Natural killer cell (primary cell): Measurements from ENCODE around the gene CDH23. TPM values are rescaled to one million over a fixed set of nuclear protein-coding genes. Genes with fewer than 3 reads are reported as not detected.

Experiments
- ATAC-seq, 3 donors: fragments of 150-1000 bp in 2 of 3; fragments of 200-7000 bp in 1 of 3; cut with Tn5 transposase; 1 replicate in 1 of 3; 2 replicates in 2 of 3; pipeline ENCODE4 v1.10.0; 2021; ENCODE audit warnings: mild to moderate bottlenecking in 2 of 3, moderate library complexity in 2 of 3
- DNase-seq, 2 donors: peaks; one replicate each; pipeline versions ENCODE4 v3.0.0 to v3.0.0-alpha.2; 2013 to 2021; ENCODE audit warnings: mixed read lengths in 1 of 2
- H3K27ac ChIP-seq: one replicate; pipeline ENCODE4 v1.5.1; 2013; ENCODE audit warnings: mild to moderate bottlenecking, low read length
- H3K27me3 ChIP-seq: one replicate; pipeline ENCODE4 v1.6.1; 2013; ENCODE audit warnings: low read length; ENCODE audit not compliant: control insufficient read depth, insufficient read depth
- H3K36me3 ChIP-seq: one replicate; pipeline ENCODE4 v1.6.1; 2013; ENCODE audit warnings: low read length; ENCODE audit not compliant: control insufficient read depth, insufficient read depth
- H3K4me1 ChIP-seq: one replicate; pipeline ENCODE4 v1.6.1; 2013; ENCODE audit warnings: low read length; ENCODE audit not compliant: control insufficient read depth, insufficient read depth
- H3K4me3 ChIP-seq: one replicate; pipeline ENCODE4 v1.5.1; 2013; ENCODE audit warnings: low read length
- H3K9me3 ChIP-seq: one replicate; pipeline ENCODE4 v1.6.1; 2013; ENCODE audit warnings: low read length; ENCODE audit not compliant: control insufficient read depth, insufficient read depth
- H3K27ac Mint-ChIP-seq, 2 donors: one replicate each; pipeline ENCODE4 v1.8.0; 2022; ENCODE audit warnings: mild to moderate bottlenecking in 2 of 2, mixed read lengths in 2 of 2, moderate library complexity in 1 of 2
- H3K27me3 Mint-ChIP-seq, 2 donors: one replicate each; pipeline ENCODE4 v1.8.0; 2022; ENCODE audit warnings: low read depth in 2 of 2, mixed read lengths in 2 of 2
- H3K36me3 Mint-ChIP-seq: one replicate; pipeline ENCODE4 v1.8.0; 2022; ENCODE audit warnings: mixed read lengths
- H3K4me1 Mint-ChIP-seq, 2 donors: one replicate each; pipeline ENCODE4 v1.8.0; 2022; ENCODE audit warnings: mixed read lengths in 2 of 2
- H3K4me3 Mint-ChIP-seq: one replicate; pipeline ENCODE4 v1.8.0; 2022; ENCODE audit warnings: mild to moderate bottlenecking, moderate library complexity, mixed read lengths
- H3K9me3 Mint-ChIP-seq, 2 donors: one replicate each; pipeline ENCODE4 v1.8.0; 2022; ENCODE audit warnings: mixed read lengths in 2 of 2
- WGBS: methylation state at CpG from one replicate; pipeline ENCODE4 v1.1.7; 2013; ENCODE audit warnings: missing lambda C conversion rate; ENCODE audit not compliant: insufficient coverage; 5-methylcytosine and 5-hydroxymethylcytosine counted together
- intact Hi-C: fragments of 100-400 bp; cut with micrococcal nuclease; formaldehyde crosslinking; loops from one replicate; pipeline ENCODE4 v1.14.2; 2022
- total RNA-seq, 4 donors: library from RNA; stranded (reverse); fragments of 120-200 nt in 1 of 4; gene quantifications; one replicate each; pipeline versions ENCODE4 v1.2.3 to v1.2.4, GENCODE V29; 2013 to 2022
- TF ChIP-seq, protein P1 (sequence below): fragments of 200-600 bp; IDR thresholded peaks from one replicate; pipeline ENCODE4 v1.8.0; 2022; ENCODE audit warnings: antibody characterized with exemption

CDH23 gene
- total RNA-seq, 3 donors from 2014 or later (not counting 1 experiment from before 2014, with no cell fraction given) = 1.2 to 6.0 (median 4.3) TPM

DNA sequence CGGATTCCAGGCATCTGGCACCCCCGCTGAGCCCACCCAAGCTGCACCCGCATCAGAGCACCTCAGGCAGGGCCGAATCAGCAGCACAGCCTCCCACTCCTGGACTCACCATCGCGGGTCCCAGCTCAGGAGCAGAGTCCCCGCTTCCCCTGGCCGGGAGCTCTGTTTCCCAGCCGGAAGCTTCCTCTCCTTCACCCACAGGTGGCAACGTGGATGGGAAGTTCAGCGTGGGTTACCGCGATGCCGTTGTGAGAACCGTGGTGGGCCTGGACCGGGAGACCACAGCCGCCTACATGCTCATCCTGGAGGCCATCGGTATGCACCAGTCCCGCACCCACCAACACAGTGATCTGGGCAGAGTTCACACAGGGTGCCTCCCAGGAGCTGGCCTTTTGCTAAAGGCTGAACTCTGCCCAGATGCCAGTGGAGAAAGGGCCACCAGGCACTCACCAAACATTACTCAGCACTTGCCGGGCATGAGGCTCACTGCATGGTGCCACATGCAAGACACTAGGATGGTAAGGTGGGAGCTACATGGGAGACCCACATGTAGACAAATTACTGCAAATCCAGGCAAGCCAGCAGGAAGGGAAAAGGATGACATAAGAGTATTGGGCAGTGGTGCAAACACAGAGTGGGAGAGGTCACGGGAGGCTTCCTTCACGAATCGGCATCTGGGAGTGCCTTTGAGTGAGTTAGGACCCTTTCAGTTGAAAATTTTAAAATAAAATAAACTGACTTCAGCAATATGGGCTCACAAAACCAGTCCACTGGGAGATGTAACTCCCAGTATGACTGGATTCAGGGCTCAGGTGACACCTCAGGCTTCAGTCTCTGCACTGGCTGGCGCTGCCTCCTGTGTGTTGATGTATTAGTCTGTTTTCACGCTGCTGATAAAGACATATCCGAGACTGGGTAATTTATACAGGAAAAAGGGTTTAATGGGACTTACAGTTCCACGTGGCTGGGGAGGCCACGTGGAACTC lies 312.5 kb downstream of the CDH23 start:
- H3K36me3 Mint-ChIP-seq = no peaks in the 10 kb centered on the region
- Histone ChIP-seq H3K27ac (no peak overlapping the region), H3K4me1 (peaks cover 44% of the 10 kb centered on the region), H3K27me3 (no peaks in the 10 kb centered on the region), H3K36me3 (no peaks in the 10 kb centered on the region), H3K9me3 (no peaks in the 10 kb centered on the region), H3K4me3 (no peak overlapping the region)
- TF ChIP-seq, protein P1, sequence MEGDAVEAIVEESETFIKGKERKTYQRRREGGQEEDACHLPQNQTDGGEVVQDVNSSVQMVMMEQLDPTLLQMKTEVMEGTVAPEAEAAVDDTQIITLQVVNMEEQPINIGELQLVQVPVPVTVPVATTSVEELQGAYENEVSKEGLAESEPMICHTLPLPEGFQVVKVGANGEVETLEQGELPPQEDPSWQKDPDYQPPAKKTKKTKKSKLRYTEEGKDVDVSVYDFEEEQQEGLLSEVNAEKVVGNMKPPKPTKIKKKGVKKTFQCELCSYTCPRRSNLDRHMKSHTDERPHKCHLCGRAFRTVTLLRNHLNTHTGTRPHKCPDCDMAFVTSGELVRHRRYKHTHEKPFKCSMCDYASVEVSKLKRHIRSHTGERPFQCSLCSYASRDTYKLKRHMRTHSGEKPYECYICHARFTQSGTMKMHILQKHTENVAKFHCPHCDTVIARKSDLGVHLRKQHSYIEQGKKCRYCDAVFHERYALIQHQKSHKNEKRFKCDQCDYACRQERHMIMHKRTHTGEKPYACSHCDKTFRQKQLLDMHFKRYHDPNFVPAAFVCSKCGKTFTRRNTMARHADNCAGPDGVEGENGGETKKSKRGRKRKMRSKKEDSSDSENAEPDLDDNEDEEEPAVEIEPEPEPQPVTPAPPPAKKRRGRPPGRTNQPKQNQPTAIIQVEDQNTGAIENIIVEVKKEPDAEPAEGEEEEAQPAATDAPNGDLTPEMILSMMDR = no peak
- intact Hi-C loops = loop anchor here (1.0 to 5.0 kb wide), 3 partner anchors 45 to 392 kb away; partner anchors contain the start of gene SLC29A3
- H3K27me3 Mint-ChIP-seq = no peaks in the 10 kb centered on the region
- whole genome bisulfite sequencing = 79% methylated on average over 28 of the region's 28 CpGs
- no peak for ATAC-seq
- no peak for DNase-seq
- H3K4me3 Mint-ChIP-seq = no peak overlapping the region
- H3K9me3 Mint-ChIP-seq = no peaks in the 10 kb centered on the region
- H3K27ac Mint-ChIP-seq = peak overlapping the region in 1 of 2 donors; percentile 44
- peaks cover 17 to 32% of the 10 kb centered on the region in 2 donors for H3K4me1 Mint-ChIP-seq

DNA sequence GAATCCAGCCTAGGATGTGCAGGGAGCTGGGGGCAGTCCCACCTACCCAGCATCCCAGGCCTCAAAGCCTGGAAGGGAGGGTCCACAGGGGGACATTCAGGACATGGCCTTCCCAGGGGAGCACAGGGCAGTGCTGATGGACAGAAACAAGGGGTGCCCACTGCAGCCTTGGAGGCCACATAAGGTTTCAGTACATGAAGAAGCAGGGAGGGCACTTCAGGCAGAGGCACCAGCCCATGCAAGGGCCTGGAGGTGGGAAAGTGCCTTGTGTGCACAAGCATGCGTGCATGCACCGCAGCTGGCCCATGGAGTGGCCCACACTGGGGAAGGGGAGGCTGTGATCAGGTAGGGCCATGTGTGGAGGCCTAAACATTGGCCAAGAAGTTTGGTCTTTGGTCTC lies 313.8 kb downstream of the CDH23 start:
- H3K4me3 ChIP-seq = no peak overlapping the region
- intact Hi-C loops = no loop called here
- Mint-ChIP-seq H3K27ac (no peak overlapping the region), H3K27me3 (no peaks in the 10 kb centered on the region), H3K4me1 (peaks cover 20 to 43% of the 10 kb centered on the region in 2 donors), H3K9me3 (no peaks in the 10 kb centered on the region), H3K36me3 (no peaks in the 10 kb centered on the region), H3K4me3 (no peak overlapping the region)
- TF ChIP-seq, protein P1 = no peak
- no peak overlapping the region for H3K27ac ChIP-seq
- WGBS = 100% methylated on average over 2 of the region's 2 CpGs
- no peaks in the 10 kb centered on the region for H3K36me3 ChIP-seq
- no peaks in the 10 kb centered on the region for H3K27me3 ChIP-seq
- DNase-seq = no peak
- peaks cover 57% of the 10 kb centered on the region for H3K4me1 ChIP-seq
- H3K9me3 ChIP-seq = no peaks in the 10 kb centered on the region
- no peak for ATAC-seq

DNA sequence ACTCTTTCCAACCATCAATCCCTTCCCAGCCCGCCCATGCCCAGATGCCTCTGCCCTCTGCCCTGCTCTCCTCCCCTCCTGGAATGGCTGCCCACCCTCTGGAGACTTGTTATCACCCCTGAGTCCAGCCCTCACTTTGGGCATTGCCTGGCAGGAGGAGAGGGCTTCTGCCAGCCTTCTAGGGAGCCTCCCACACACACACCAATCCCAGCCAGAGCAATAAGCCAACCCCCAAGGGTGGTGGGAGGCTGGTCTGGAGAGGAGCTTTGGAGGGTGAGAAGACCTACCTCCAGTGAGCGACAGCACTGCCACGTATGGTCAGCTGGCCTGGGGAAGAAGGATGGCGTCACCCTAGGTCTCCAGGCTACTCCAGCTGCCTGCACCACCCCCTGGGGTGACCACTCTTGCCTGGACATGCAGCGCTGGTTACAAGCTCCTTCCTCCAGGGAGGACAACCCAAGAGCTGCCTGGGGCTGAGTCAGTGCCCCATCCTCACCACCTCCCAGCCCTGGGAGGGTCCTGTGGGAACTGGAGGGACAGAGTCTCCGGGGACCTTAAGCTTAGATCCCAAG lies 314.4 kb downstream of the CDH23 start:
- DNase-seq (no peak), ATAC-seq (no peak)
- Histone ChIP-seq H3K36me3 (no peaks in the 10 kb centered on the region), H3K9me3 (no peaks in the 10 kb centered on the region), H3K27ac (no peak overlapping the region), H3K4me1 (peaks cover 63% of the 10 kb centered on the region), H3K4me3 (no peak overlapping the region), H3K27me3 (no peaks in the 10 kb centered on the region)
- 96% methylated on average over 6 of the region's 6 CpGs for WGBS
- TF ChIP-seq, protein P1 = no peak
- H3K4me1 Mint-ChIP-seq = peaks cover 20 to 46% of the 10 kb centered on the region in 2 donors
- peak overlapping the region in 1 of 2 donors; percentile 50 for H3K27ac Mint-ChIP-seq
- no peak overlapping the region for H3K4me3 Mint-ChIP-seq
- H3K9me3 Mint-ChIP-seq = no peaks in the 10 kb centered on the region
- H3K36me3 Mint-ChIP-seq = no peaks in the 10 kb centered on the region
- intact Hi-C loops = no loop called here
- H3K27me3 Mint-ChIP-seq = no peaks in the 10 kb centered on the region
